SK-N-SH treated with all-trans-retinoic acid at 6 μM for 48 hours (cell line): ENCODE data around the gene RFC1.

Source experiments
- ATAC-seq: fragments of 200-7000 bp; cut with Tn5 transposase; 3 replicates; pipeline ENCODE4 v1.9.1; 2020; ENCODE audit warnings: mild to moderate bottlenecking, moderate library complexity
- ARNTL ChIP-seq: fragments of 450-650 bp; formaldehyde crosslinking; IDR thresholded peaks from 2 replicates; pipeline ENCODE4 v1.5.0; 2020; ENCODE audit warnings: low read depth, mild to moderate bottlenecking, moderate library complexity, borderline replicate concordance
- BACH2 ChIP-seq: fragments of 250-450 bp; sonication (Bioruptor Pico); IDR thresholded peaks from 2 replicates; pipeline ENCODE4 v1.9.0; 2021; ENCODE audit warnings: mild to moderate bottlenecking, borderline replicate concordance
- CREB5 ChIP-seq: fragments of 250-450 bp; sonication (Bioruptor Pico); IDR thresholded peaks from 2 replicates; pipeline ENCODE4 v1.5.1; 2020; ENCODE audit warnings: low read depth, mild to moderate bottlenecking, moderate library complexity
- CSDC2 ChIP-seq: fragments of 250-450 bp; sonication (Bioruptor Pico); IDR thresholded peaks from 2 replicates; pipeline ENCODE4 v1.5.0; 2020; ENCODE audit warnings: mild to moderate bottlenecking, moderate library complexity
- ESRRG ChIP-seq: fragments of 250-450 bp; sonication (Bioruptor Pico); IDR thresholded peaks from 2 replicates; pipeline ENCODE4 v1.6.1; 2021; ENCODE audit warnings: mild to moderate bottlenecking
- GLIS3 ChIP-seq: fragments of 250-450 bp; sonication (Bioruptor Pico); IDR thresholded peaks from 2 replicates; pipeline ENCODE4 v1.5.0; 2020; ENCODE audit warnings: mild to moderate bottlenecking, moderate library complexity
- ISL1 ChIP-seq: fragments of 250-450 bp; sonication (Bioruptor Pico); IDR thresholded peaks from 2 replicates; pipeline ENCODE4 v2.1.2; 2022; ENCODE audit warnings: mild to moderate bottlenecking, moderate library complexity
- OSR1 ChIP-seq: fragments of 250-450 bp; sonication (Bioruptor Pico); IDR thresholded peaks from 2 replicates; pipeline ENCODE4 v1.8.0; 2022; ENCODE audit warnings: moderate library complexity, mild to moderate bottlenecking, inconsistent platforms
- PPARA ChIP-seq: fragments of 250-450 bp; sonication (Bioruptor Pico); IDR thresholded peaks from 2 replicates; pipeline ENCODE4 v1.5.0; 2020; ENCODE audit warnings: mild to moderate bottlenecking, borderline replicate concordance
- RARB ChIP-seq: fragments of 250-450 bp; sonication (Bioruptor Pico); IDR thresholded peaks from 2 replicates; pipeline ENCODE4 v1.8.0; 2021; ENCODE audit warnings: mild to moderate bottlenecking, moderate library complexity
- SNAI2 ChIP-seq: fragments of 250-450 bp; sonication (Bioruptor Pico); IDR thresholded peaks from 2 replicates; pipeline ENCODE4 v1.5.0; 2020; ENCODE audit warnings: mild to moderate bottlenecking, moderate library complexity
- TCF4 ChIP-seq: fragments of 250-450 bp; sonication (Bioruptor Pico); IDR thresholded peaks from 2 replicates; pipeline ENCODE4 v1.8.0; 2021; ENCODE audit warnings: mild to moderate bottlenecking, moderate library complexity, borderline replicate concordance
- TOX ChIP-seq: fragments of 250-450 bp; sonication (Bioruptor Pico); IDR thresholded peaks from 2 replicates; pipeline ENCODE4 v1.8.0; 2021; ENCODE audit warnings: mild to moderate bottlenecking, moderate library complexity, borderline replicate concordance
- TSHZ2 ChIP-seq: fragments of 250-450 bp; sonication (Bioruptor Pico); IDR thresholded peaks from 2 replicates; pipeline ENCODE4 v1.5.0; 2020; ENCODE audit warnings: mild to moderate bottlenecking, moderate library complexity
- ZC3H10 ChIP-seq: fragments of 250-450 bp; sonication (Bioruptor Pico); IDR thresholded peaks from 2 replicates; pipeline ENCODE4 v1.5.1; 2021; ENCODE audit warnings: mild to moderate bottlenecking, moderate library complexity
- ZFP3 ChIP-seq: fragments of 250-450 bp; sonication (Bioruptor Pico); IDR thresholded peaks from 2 replicates; pipeline ENCODE4 v1.5.0; 2020; ENCODE audit warnings: mild to moderate bottlenecking, moderate library complexity
- ZFP30 ChIP-seq: fragments of 450-650 bp; formaldehyde crosslinking; IDR thresholded peaks from 2 replicates; pipeline ENCODE4 v1.5.0; 2022; ENCODE audit warnings: mild to moderate bottlenecking, moderate library complexity
- ZNF565 ChIP-seq: fragments of 450-650 bp; formaldehyde crosslinking; conservative IDR thresholded peaks from 2 replicates; pipeline ENCODE4 v1.5.0; 2020; ENCODE audit warnings: low read depth, mild to moderate bottlenecking, moderate library complexity
- ZNF8 ChIP-seq: fragments of 450-650 bp; formaldehyde crosslinking; IDR thresholded peaks from 2 replicates; pipeline ENCODE4 v1.5.0; 2020; ENCODE audit warnings: mild to moderate bottlenecking, moderate library complexity
- TF ChIP-seq, protein P1 (sequence below): fragments of 250-450 bp; sonication (Bioruptor Pico); IDR thresholded peaks from 2 replicates; pipeline ENCODE4 v1.5.1; 2021; ENCODE audit warnings: mild to moderate bottlenecking, moderate library complexity
- TF ChIP-seq, protein P2 (sequence below): fragments of 250-450 bp; sonication (Bioruptor Pico); IDR thresholded peaks from 2 replicates; pipeline ENCODE4 v1.8.0; 2020; ENCODE audit warnings: mild to moderate bottlenecking, moderate library complexity, borderline replicate concordance
- TF ChIP-seq, protein P3 (sequence below): fragments of 250-450 bp; sonication (Bioruptor Pico); IDR thresholded peaks from 2 replicates; pipeline ENCODE4 v1.8.0; 2021; ENCODE audit warnings: low read depth, mild to moderate bottlenecking, moderate library complexity, borderline replicate concordance

RFC1 gene

GRCh38 chr4:39339968-39340367 lies 26.2 kb downstream of the RFC1 start:
- TF ChIP-seq ARNTL (CRISPR knock-in tag): no peak
- no peak for TF ChIP-seq SNAI2 (CRISPR knock-in tag)
- TF ChIP-seq TCF4 (CRISPR knock-in tag): no peak
- no peak for TF ChIP-seq PPARA (CRISPR knock-in tag)
- no peak for TF ChIP-seq TOX (CRISPR knock-in tag)
- no peak for ATAC-seq

GRCh38 chr4:39337841-39338240 lies 28.3 kb downstream of the RFC1 start:
- ATAC-seq: no peak

DNA sequence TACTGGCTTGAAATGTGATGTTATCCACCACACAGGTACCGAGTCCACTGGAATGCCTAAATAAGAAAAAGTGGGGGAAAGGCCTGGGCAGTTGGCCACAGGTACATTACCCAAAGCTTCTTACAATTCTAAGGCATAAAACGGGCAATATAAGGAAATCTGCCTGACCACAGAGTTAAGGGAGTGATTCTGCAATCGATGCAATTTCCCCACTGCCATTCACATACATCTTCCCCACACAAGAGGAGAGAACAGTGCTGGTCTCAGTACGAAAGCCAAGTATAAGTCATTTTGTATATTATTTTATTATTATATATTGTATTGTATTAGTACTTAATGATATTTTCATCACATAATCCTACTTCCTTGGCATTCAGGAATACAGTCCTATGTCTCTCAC lies 30.6 kb downstream of the RFC1 start:
- TF ChIP-seq ZFP3 (CRISPR knock-in tag): no peak
- no peak for TF ChIP-seq SNAI2 (CRISPR knock-in tag)
- TF ChIP-seq OSR1 (CRISPR knock-in tag): no peak
- no peak for TF ChIP-seq ZC3H10 (CRISPR knock-in tag)
- TF ChIP-seq, protein P1, sequence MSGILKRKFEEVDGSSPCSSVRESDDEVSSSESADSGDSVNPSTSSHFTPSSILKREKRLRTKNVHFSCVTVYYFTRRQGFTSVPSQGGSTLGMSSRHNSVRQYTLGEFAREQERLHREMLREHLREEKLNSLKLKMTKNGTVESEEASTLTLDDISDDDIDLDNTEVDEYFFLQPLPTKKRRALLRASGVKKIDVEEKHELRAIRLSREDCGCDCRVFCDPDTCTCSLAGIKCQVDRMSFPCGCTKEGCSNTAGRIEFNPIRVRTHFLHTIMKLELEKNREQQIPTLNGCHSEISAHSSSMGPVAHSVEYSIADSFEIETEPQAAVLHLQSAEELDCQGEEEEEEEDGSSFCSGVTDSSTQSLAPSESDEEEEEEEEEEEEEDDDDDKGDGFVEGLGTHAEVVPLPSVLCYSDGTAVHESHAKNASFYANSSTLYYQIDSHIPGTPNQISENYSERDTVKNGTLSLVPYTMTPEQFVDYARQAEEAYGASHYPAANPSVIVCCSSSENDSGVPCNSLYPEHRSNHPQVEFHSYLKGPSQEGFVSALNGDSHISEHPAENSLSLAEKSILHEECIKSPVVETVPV (CRISPR knock-in tag): no peak
- TF ChIP-seq TOX (CRISPR knock-in tag): no peak
- TF ChIP-seq ARNTL (CRISPR knock-in tag): no peak
- no peak for TF ChIP-seq PPARA (CRISPR knock-in tag)
- TF ChIP-seq ZFP30 (CRISPR knock-in tag): no peak
- TF ChIP-seq RARB (CRISPR knock-in tag): no peak
- TF ChIP-seq CREB5 (CRISPR knock-in tag): no peak
- TF ChIP-seq BACH2: no peak
- no peak for TF ChIP-seq ISL1
- no peak; the same call in 2 of the 3 replicates for ATAC-seq

More at GRCh38 chr4:39337841-39338240, 28.3 kb downstream of the RFC1 start:
- TF ChIP-seq, protein P2, sequence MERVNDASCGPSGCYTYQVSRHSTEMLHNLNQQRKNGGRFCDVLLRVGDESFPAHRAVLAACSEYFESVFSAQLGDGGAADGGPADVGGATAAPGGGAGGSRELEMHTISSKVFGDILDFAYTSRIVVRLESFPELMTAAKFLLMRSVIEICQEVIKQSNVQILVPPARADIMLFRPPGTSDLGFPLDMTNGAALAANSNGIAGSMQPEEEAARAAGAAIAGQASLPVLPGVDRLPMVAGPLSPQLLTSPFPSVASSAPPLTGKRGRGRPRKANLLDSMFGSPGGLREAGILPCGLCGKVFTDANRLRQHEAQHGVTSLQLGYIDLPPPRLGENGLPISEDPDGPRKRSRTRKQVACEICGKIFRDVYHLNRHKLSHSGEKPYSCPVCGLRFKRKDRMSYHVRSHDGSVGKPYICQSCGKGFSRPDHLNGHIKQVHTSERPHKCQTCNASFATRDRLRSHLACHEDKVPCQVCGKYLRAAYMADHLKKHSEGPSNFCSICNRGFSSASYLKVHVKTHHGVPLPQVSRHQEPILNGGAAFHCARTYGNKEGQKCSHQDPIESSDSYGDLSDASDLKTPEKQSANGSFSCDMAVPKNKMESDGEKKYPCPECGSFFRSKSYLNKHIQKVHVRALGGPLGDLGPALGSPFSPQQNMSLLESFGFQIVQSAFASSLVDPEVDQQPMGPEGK (CRISPR knock-in tag): no peak

- ATAC-seq: no peak
- TF ChIP-seq ZNF565 (no peak), OSR1 (CRISPR knock-in tag) (no peak), ZFP30 (CRISPR knock-in tag) (no peak), ISL1 (no peak), PPARA (CRISPR knock-in tag) (no peak), ZNF8 (CRISPR knock-in tag) (no peak), ZFP3 (CRISPR knock-in tag) (no peak), CSDC2 (CRISPR knock-in tag) (no peak), BACH2 (no peak), TCF4 (CRISPR knock-in tag) (no peak), ZC3H10 (CRISPR knock-in tag) (no peak), RARB (CRISPR knock-in tag) (no peak), CREB5 (CRISPR knock-in tag) (no peak), TSHZ2 (no peak), TOX (CRISPR knock-in tag) (no peak), ESRRG (CRISPR knock-in tag) (no peak), GLIS3 (no peak), SNAI2 (CRISPR knock-in tag) (no peak)
- TF ChIP-seq, protein P3, sequence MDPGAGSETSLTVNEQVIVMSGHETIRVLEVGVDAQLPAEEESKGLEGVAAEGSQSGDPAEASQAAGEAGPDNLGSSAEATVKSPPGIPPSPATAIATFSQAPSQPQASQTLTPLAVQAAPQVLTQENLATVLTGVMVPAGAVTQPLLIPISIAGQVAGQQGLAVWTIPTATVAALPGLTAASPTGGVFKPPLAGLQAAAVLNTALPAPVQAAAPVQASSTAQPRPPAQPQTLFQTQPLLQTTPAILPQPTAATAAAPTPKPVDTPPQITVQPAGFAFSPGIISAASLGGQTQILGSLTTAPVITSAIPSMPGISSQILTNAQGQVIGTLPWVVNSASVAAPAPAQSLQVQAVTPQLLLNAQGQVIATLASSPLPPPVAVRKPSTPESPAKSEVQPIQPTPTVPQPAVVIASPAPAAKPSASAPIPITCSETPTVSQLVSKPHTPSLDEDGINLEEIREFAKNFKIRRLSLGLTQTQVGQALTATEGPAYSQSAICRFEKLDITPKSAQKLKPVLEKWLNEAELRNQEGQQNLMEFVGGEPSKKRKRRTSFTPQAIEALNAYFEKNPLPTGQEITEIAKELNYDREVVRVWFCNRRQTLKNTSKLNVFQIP: no peak
Measured at GRCh38 chr4:39331191-39331590, 35.0 kb downstream of the RFC1 start.
